IPS-NIHi7 (cell line): ENCODE results near the gene HTR3E.
A peak's percentile ranks its signal among the peaks of the same experiment; 100 is the strongest.
"Not testable (repeated sequence)": the region's sequence is repeated elsewhere in the genome, so short reads cannot be mapped to it uniquely, and the experiment has no call there.

Experiments
- DNase-seq: peaks from one replicate; pipeline ENCODE4 v3.0.0; 2012; ENCODE audit warnings: mixed read lengths; ENCODE audit errors: extremely low spot score

Gene HTR3E

DNA sequence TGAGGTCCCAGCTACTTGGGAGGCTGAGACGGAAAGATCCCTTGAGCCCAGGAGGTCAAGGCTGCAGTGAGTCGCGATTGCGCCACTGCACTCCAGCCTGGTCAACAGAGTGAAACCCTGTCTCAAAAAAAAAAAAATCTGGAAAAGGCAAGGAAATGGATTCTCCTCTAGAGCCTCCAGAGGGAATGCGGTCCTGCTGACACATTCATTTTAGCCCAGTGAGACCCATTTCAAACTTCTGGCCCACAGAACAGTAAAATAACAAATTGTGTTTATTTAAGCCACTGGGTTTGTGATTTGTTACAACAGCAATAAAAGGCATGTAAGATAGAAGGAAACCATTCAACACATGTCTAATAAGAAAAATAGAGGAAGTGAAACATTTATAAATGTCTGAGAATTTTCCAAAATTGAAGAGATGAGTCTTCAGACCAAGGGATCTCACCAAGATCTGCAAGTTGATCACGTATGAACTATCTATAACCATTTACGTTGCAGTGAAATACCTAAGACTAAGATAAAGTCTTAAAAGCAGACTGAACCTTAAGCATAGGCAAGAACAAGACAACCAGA is at the start of gene HTR3E:
HTR3E (plus strand) TSS at position 254 of the 573 bp plus-strand sequence. CDS start 466 bp downstream, outside the sequence.
- no peak for DNase-seq

DNA sequence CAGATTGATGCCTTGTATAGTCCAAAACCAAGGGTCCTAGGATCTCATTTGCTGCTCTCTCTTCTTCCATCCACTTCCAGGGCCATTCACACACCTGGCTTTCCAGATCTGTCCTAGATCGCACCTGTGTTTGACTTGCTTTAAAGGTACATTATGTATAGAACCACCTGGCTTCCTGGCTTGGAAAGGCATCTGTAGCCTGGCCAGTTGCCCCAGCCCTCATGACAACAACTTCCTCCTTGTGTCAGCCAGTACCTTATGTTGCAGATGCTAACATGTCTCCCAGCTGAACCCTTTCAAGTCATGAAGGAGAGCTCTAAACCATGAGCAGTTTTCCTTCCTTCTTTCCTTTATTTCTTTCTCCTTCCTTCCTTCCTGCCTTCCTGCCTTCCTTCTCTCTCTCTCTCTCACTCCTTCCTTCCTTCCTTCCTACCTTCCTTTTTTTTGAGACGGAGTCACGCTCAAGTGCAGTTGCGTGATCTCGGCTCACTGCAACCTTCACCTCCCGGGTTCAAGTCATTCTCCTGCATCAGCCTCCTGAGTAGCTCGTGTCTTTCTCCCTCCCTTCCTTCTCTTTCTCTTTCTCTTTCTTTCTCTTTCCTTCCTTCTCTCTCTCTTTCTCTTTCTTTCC is 46.5 kb upstream of the HTR3E start:
- DNase-seq: no peak

DNA sequence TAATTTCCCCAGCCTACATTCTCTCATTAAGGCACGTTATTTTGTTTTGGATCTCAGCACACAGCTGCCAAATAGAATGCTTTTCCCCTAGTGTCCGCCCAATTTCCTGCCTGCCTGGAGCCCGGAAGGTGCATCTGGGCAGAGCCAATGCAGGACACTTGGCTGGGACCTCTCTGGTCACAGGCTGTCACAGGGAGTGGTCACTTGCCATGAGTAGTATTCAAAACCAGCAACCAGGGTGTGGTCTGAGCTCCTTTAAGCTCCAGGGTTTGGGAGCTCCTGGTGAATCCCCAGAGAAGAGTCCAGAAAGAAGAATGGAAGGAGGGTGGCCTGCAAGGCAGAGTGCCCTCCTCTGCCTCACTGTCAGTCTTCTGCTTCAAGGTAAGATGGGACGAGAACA is 44.1 kb upstream of the HTR3E start, which contains the start of gene HTR3C:
HTR3C (plus strand) TSS at position 281 of the 400 bp plus-strand sequence; CDS start at position 315, 34 bp downstream.
- DNase-seq: no peak

DNA sequence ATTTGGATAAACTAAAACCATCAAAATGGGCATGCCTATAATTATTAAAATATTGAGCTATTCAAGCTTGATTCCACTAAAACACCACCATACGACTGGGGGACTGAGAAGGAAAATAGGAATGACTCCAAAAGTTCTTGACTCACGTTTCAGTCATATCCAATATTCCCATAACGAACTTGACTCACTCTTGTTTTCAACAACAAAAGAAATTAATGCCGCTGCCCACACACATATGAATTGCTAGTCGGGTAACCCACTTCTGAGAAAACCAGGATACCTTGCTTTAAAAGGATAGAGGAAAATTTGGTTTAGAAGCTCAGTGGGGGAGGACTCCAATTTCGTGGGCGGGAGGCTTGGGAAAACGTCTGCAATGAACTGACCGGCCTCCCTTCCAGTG is 38.8 kb upstream of the HTR3E start:
- DNase-seq: no peak

DNA sequence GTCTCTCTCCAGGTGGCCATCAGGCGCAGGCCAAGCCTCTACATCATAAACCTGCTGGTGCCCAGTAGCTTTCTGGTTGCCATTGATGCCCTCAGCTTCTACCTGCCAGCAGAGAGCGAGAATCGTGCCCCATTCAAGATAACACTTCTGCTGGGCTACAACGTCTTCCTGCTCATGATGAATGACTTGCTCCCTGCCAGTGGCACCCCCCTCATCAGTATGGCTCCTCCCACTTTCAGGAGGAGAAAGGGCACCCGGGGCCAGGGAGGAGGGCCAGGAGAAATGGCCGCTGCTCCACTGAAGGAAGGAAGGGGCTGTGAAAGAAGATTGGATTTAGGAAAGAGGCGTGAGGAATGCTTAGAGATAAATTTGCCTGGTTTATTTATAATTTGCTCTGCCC is 37.4 kb upstream of the HTR3E start:
- DNase-seq: no peak

GRCh38 chr3:184062637-184063036 is 34.2 kb upstream of the HTR3E start:
- DNase-seq: no peak

- DNase-seq: no peak
Observed at GRCh38 chr3:184066211-184066610, 30.7 kb upstream of the HTR3E start.

DNA sequence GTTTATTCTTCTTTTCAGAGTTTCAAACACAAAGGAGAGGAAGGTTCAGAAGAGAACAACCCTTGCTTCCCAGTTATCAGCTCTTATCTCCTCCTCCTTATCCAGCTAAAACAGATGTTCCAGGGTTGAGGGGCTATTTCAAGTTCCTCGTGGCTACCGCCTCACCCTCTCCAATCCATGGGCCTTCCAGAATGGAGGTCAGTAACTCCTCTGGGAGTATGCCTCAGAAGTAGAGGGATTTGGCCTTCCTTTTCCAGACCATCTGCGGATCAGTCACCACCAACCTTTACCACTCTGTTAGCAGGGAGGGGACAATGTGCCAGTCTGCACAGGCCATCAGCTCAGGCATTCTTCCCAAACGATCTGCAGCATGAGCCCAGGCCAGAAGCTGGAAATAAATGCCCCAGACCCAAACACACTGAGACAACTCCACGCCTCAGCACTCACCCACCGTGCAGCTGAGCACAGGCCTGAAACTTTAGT is 29.2 kb upstream of the HTR3E start:
- DNase-seq: no peak

DNA sequence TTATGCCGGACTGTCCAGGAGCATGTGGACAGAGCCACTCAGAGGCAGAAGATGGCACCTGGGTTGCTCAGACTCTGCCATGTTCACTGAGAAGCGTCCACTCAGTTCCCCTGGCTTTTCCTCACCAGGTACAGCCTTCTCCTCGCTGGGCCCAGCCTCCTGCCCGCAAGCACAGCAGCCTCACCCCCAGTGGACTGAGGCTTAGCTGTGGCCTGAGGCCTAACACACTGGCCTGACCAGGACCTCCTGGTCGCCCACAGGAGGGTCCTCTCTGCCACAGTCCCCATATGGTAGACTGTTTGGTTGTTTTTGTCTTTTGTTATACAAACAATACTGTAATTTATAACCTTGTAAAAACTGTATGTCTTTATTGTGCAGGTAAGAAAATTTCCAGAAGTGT is 28.5 kb upstream of the HTR3E start:
- no peak for DNase-seq

- not testable (repeated sequence) for DNase-seq
Observed at GRCh38 chr3:184071142-184071541, 25.7 kb upstream of the HTR3E start.

GRCh38 chr3:184073621-184074020 is 23.2 kb upstream of the HTR3E start:
- no peak for DNase-seq

DNA sequence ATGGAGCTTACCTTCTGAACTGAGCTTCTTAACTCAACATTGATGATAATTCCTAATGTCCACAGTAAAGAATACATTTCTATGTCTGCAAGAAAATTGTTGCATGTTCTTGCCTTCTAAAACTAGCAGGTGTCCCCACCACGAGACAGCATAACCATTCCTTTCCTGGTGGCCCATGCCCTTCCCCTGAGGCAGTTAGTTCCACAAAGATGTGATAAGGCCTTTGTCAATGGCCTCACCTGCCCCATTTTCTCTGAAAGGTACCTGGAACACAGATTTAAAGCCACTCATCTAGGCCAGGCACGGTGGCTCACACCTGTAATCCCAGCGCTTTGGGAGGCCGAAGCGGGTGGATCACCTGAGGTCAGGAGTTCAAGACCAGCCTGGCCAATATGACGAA is 21.0 kb upstream of the HTR3E start:
- DNase-seq: no peak

- peak; percentile 49 for DNase-seq
Observed at GRCh38 chr3:184077881-184078280, 19.0 kb upstream of the HTR3E start.

GRCh38 chr3:184078851-184079250 is 18.0 kb upstream of the HTR3E start:
- DNase-seq: no peak

DNA sequence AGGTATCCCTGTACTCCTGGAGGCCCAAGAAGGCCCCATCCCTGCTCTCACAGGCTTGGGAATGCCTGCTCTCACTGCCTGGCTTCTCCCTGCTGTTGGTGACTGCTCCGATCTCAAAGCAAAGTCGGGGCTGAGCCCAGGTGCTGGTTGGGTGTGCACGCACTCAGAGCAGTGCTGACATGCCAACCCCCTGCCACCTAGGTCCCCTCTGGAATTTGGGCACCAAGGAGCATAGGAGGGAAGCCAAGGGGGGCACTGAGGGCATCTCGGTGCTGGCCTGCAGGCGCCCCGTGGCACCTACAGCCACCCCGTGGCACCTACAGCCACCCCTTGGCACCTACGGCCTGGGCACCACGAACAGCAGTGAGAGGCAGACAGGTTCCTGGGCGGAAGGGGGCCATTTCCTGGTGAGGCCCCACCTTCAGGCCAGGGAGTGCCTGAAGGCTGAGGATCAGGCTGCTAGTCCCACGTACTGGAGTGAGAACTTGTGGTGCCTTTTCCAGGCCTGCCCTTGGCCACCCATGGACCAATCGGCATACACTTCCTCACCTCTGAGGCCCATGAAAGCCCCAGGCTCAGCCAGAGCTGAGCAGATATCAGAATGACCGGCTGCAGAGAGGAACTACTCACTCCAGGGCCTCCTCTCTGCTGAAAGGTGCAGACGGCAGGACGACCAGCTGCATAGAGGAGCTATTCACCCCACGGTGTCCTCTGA is 15.6 kb upstream of the HTR3E start:
- no peak for DNase-seq

- DNase-seq: no peak
Observed at GRCh38 chr3:184082034-184082433, 14.8 kb upstream of the HTR3E start.

GRCh38 chr3:184082465-184082864 is 14.4 kb upstream of the HTR3E start:
- no peak for DNase-seq

- DNase-seq: no peak
Observed at GRCh38 chr3:184085389-184085852, 11.4 kb upstream of the HTR3E start.

DNA sequence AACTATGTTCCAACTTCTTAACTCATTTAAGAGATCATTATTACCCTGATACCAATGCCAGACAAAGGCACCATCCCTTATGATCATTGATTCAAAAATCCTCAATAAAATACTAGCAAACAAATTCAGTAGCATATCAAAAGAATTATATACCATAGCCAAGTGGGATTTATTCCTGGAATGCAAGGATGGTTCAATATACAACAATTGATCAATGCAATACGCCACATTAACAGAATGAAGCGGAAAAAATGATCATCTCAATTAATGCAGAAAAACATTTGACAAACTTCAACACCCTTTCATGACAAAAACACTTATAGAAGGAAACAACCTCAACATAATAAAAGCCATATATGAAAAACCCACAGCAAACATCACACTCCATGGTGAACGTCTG is 4.7 kb upstream of the HTR3E start:
- no peak for DNase-seq

DNA sequence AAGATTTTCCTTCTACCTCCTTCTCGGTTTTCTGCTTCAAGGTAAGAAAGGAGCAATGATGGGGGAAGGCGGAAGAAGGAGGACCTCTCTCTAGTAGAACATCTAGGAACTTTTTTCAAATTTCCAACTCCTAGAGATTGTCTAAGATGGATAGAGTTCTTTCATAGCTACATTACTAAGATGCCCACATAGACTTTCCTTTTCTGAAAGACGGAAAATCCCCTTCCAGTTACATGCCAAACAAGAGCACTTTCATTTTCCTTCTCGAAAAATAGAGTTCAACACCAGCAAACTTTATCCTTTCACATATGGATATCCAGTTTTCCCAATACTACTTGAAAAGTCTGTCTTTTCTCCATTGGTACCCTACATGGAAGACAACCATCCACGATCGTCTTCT is 692 bp downstream of the HTR3E start:
- no peak for DNase-seq

DNA sequence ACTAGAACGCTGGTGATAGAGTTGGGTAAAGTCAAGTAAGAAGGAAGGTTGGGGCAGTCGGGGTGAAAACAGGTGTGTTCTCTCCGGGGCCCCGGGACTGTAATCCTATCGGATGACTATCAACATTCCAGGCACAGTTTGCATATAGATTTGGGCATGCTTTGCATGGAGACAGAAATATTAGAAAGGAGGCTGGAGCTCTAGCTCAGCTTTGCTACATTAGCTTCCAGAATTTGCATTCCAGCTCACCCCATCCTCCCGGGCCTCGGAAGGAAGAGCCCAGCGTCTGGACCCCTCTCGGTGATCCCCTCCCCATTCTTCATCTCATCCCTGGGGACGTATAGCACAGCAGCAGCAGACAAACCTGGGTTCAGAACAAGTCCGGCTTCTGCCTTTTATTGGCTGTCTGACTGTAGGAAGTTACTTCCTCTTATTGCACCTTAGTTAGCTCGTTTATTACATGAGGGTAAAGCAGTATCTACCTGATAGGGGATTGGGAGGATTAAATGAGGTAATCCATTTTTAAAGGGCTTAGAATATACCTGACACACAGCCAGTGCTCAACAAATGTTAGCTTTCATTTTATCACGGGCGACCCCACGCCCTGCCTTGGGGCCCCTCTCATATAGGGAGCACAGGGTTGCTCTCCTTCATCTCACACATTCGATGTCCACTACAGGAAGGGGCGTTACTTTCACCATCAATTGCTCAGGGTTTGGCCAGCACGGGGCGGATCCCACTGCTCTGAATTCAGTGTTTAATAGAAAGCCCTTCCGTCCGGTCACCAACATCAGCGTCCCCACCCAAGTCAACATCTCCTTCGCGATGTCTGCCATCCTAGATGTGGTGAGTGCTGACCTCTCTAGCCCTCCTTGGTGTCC is 3.2 kb downstream of the HTR3E start:
- DNase-seq: no peak

GRCh38 chr3:184110316-184110725 is 13.5 kb downstream of the HTR3E start:
- no peak for DNase-seq
